ENCODE measurements around the gene CCND3.

GRCh38 chr6:41964201-41964887, 22.7 kb upstream of the CCND3 start:
- no peak for TF ChIP-seq CTCF (IDR thresholded peaks at IDR 0.05)
- no peak for TF ChIP-seq POLR2A (IDR thresholded peaks at IDR 0.05)
